WERI-Rb-1 (cell line): Measurements from ENCODE around the gene MTMR3.
A peak's percentile ranks its signal among the peaks of the same experiment; 100 is the strongest.

ENCODE experiments used
- DNase-seq: peaks from one replicate; pipeline ENCODE4 v3.0.0-alpha.2; 2020
- H3K27ac ChIP-seq: fragments of 250-450 bp; sonication (Bioruptor Pico); 2 replicates; pipeline ENCODE4 v1.5.1; 2020; ENCODE audit warnings: mild to moderate bottlenecking, moderate library complexity
- H3K27me3 ChIP-seq: fragments of 250-450 bp; sonication (Bioruptor Pico); 2 replicates; pipeline ENCODE4 v1.5.1; 2021; ENCODE audit warnings: mild to moderate bottlenecking, low read depth, moderate library complexity; ENCODE audit not compliant: insufficient read depth, severe bottlenecking
- H3K36me3 ChIP-seq: fragments of 250-450 bp; sonication (Bioruptor Pico); 2 replicates; pipeline ENCODE4 v1.5.1; 2020; ENCODE audit warnings: mild to moderate bottlenecking, moderate library complexity
- H3K4me3 ChIP-seq: 2 replicates; pipeline ENCODE4 v1.5.1; 2011; ENCODE audit warnings: low read depth, mild to moderate bottlenecking, control low read depth, low read length
- H3K9me3 ChIP-seq: fragments of 250-450 bp; sonication (Bioruptor Pico); 2 replicates; pipeline ENCODE4 v1.5.1; 2021; ENCODE audit warnings: mild to moderate bottlenecking, moderate library complexity; ENCODE audit not compliant: severe bottlenecking
- TF ChIP-seq, protein P1 (sequence below): IDR thresholded peaks from 2 replicates; pipeline ENCODE4 v1.5.1; 2011; ENCODE audit warnings: low read depth, mild to moderate bottlenecking, control low read depth, inconsistent platforms, low read length

Gene MTMR3

DNA sequence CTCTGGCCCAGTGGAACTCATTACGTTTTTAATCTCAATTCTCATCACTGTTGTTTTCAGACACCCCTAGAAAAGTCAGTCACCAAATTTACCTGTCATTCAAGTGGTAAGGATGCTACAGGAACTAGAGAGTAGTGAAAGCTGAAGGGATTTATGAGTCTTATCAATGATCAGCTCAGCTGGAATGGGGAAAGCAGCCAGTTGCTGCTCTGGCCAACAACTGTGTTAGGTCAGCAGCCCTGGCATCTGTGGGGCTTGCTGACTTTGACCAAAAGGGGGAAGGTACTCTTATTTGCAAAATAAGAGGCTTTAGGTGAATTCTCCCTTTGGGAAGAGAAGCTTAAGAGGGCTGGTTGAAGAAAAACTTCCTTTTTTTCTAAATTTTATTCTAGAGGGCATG, 121.1 kb downstream of the MTMR3 start:
- H3K4me3 ChIP-seq: no peak overlapping the region
- TF ChIP-seq, protein P1, sequence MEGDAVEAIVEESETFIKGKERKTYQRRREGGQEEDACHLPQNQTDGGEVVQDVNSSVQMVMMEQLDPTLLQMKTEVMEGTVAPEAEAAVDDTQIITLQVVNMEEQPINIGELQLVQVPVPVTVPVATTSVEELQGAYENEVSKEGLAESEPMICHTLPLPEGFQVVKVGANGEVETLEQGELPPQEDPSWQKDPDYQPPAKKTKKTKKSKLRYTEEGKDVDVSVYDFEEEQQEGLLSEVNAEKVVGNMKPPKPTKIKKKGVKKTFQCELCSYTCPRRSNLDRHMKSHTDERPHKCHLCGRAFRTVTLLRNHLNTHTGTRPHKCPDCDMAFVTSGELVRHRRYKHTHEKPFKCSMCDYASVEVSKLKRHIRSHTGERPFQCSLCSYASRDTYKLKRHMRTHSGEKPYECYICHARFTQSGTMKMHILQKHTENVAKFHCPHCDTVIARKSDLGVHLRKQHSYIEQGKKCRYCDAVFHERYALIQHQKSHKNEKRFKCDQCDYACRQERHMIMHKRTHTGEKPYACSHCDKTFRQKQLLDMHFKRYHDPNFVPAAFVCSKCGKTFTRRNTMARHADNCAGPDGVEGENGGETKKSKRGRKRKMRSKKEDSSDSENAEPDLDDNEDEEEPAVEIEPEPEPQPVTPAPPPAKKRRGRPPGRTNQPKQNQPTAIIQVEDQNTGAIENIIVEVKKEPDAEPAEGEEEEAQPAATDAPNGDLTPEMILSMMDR: no peak
- DNase-seq: no peak
- no peaks in the 10 kb centered on the region for H3K9me3 ChIP-seq
- peaks cover 25% of the 10 kb centered on the region for H3K36me3 ChIP-seq
- H3K27me3 ChIP-seq: no peaks in the 10 kb centered on the region
- H3K27ac ChIP-seq: no peak overlapping the region

DNA sequence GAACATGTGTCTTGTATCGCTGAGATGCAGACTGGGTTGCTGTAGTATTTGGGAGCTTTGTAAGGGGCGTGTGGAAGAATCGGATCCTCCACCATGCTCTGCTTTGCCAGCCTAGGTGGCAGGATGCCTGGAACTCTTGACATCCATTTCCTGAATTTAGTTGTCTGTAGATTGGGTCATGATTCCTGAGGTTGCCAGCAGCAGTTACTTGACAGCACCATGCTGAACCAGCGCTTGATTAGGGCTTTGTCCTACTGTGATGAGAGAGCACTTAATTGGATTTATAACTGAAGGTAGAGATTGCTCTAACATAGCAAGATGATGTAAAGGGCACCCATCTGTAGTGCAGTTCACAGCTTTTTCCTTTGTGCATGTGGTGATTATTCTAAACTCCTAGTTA, 121.7 kb downstream of the MTMR3 start:
- peak; percentile 43 for DNase-seq
- Histone ChIP-seq H3K27ac (peak overlapping the region; percentile 2; the same call in 1 of the 2 replicates), H3K36me3 (peaks cover 25% of the 10 kb centered on the region), H3K9me3 (no peaks in the 10 kb centered on the region), H3K27me3 (no peaks in the 10 kb centered on the region), H3K4me3 (no peak overlapping the region)
- TF ChIP-seq, protein P1: no peak

DNA sequence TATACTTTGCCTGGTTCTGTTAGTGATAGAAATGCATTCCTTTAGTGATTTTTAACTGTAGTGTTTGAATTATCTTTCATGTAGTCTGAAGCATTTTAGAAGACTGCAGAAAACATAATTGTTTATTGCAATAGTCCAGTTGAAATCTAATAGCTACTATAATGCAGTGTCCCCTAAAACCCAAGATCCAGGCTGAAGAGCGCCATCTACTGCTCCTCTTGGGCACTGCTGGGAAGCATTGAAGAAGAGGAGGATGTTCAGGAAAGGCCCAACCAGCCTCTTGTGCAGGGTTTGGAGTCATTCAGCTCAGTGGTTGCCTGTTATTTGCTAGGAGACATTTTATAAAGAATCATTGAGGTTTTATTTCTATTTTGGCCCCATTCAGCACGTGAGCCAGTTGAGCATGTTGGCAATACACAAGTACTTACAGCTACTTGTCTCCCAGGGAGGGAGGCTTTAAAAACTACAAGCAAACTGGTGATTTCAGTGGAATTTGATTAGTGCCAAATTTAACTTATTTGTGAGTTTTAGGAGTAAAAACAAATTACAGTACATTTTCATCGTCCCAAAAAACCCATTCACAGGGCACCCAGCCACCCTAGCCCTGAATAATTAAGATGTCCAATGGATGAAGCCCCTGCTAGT, 122.4 kb downstream of the MTMR3 start:
- DNase-seq: peak; percentile 72
- Histone ChIP-seq H3K9me3 (no peaks in the 10 kb centered on the region), H3K27ac (peak overlapping the region; percentile 2; the same call in 1 of the 2 replicates), H3K27me3 (no peaks in the 10 kb centered on the region), H3K4me3 (no peak overlapping the region), H3K36me3 (peaks cover 27% of the 10 kb centered on the region)
- TF ChIP-seq, protein P1: peak; percentile 84

DNA sequence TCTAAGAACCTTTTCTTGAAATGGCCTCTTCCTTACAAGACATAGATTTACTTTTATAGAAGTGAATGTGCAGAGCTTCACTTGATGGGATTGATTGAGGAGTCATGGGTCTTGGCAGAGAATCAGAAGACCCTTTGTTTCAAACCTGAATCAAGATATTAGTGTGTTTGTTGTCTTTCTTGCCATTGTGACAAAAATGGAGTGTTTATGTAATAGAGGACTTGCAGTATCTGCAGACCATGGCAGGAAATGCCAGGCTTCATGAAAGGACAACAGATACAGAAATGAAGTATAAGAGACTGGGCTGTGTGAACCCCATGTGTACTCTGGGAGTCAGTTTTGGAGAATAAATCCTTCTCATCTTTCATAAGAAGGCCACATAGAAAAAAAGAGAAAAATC, 124.4 kb downstream of the MTMR3 start:
- no peak for DNase-seq
- Histone ChIP-seq H3K27ac (no peak overlapping the region), H3K27me3 (no peaks in the 10 kb centered on the region), H3K36me3 (peaks cover 29% of the 10 kb centered on the region), H3K9me3 (no peaks in the 10 kb centered on the region), H3K4me3 (no peak overlapping the region)
- TF ChIP-seq, protein P1: no peak

DNA sequence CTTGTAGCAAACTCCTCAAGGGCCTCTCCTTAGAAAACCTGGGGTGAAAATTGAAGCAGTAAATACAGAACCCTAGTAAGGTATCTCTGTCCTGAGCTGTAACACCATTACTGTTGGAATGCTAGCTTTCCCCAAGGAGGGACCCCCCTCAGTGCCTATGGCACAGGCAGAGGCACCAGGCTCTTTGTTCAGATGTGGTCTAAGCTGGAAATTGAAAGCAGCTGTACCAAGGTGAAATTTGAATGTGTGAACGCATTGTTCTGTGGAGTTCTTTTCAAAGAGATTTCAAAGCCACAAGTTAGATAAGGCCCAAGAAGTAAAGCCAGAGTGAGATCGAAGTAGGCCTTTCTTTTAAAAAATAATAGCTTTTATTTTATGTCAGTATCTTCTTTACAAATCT, 125.4 kb downstream of the MTMR3 start:
- Histone ChIP-seq H3K27ac (no peak overlapping the region), H3K27me3 (no peaks in the 10 kb centered on the region), H3K9me3 (no peaks in the 10 kb centered on the region), H3K4me3 (no peak overlapping the region), H3K36me3 (peaks cover 32% of the 10 kb centered on the region)
- no peak for DNase-seq
- TF ChIP-seq, protein P1: no peak

DNA sequence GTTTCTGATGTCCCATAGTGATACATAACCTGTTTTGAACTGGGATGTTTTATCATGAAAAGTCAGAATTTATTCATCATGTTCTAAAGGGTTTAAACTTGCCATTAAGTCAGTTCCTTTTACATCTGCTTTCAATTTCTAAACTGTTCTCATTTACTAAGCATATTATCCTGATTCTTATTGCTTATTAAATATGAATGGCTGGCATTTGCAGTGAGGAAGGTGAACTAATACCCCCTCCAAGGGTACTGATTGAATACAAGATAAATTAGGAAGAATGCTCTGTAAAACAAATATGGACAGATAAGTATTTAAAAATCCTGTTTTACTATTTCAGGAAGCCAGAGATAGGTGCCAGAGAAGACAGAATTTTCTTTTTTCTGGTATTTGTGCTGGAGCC, 126.5 kb downstream of the MTMR3 start:
- TF ChIP-seq, protein P1: no peak
- DNase-seq: no peak
- Histone ChIP-seq H3K27ac (no peak overlapping the region), H3K27me3 (no peaks in the 10 kb centered on the region), H3K9me3 (no peaks in the 10 kb centered on the region), H3K36me3 (peaks cover 37% of the 10 kb centered on the region), H3K4me3 (no peak overlapping the region)
